AG04450 (cell line): ENCODE measurements around the gene C1D. TPM values are rescaled to one million over a fixed set of nuclear protein-coding genes. Genes with fewer than 3 reads are reported as not detected.

Experiments used
- CTCF ChIA-PET: fragments of 300-600, 350-600 bp; formaldehyde crosslinking; extraction: SDS; loops from one replicate; lab custom pipeline; 2022; ENCODE audit warnings: antibody characterized with exemption, inconsistent platforms; lab: Charles Lee
- POLR2A ChIA-PET: fragments of 350-600 bp; formaldehyde crosslinking; extraction: SDS; loops from one replicate; lab custom pipeline; 2021; ENCODE audit warnings: antibody characterized with exemption, inconsistent platforms; lab: Yijun Ruan, JAX
- DNase-seq: peaks from one replicate; pipeline ENCODE4 v3.0.0-alpha.2; 2011; ENCODE audit warnings: low read depth, low spot score
- H3K27ac ChIP-seq: one replicate; pipeline ENCODE4 v1.5.1; 2012; ENCODE audit warnings: low read depth, low read length, control low read depth
- H3K27me3 ChIP-seq: one replicate; pipeline ENCODE4 v1.6.0; 2012; ENCODE audit warnings: low read length; ENCODE audit not compliant: control insufficient read depth, insufficient read depth
- H3K4me3 ChIP-seq: 2 replicates; pipeline ENCODE4 v1.5.1; 2011; ENCODE audit warnings: mild to moderate bottlenecking, low read depth, low read length, control low read depth
- H3K9me3 ChIP-seq: 2 replicates; pipeline ENCODE4 v1.5.1; 2012; ENCODE audit warnings: low read length; ENCODE audit not compliant: control insufficient read depth, insufficient read depth
- CTCF ChIP-seq: IDR thresholded peaks from 2 replicates; pipeline ENCODE4 v1.5.1; 2011; ENCODE audit warnings: low read depth, low read length, control low read depth, inconsistent platforms
- polyA plus RNA-seq: library from polyadenylated mRNA; depleted of rRNA; stranded (reverse); fragments of >200 nt; gene quantifications from 2 replicates; pipeline ENCODE4 v1.2.3, GENCODE V29; 2011

Gene C1D
- polyA plus RNA-seq, 1 experiment, result 45.7 TPM

DNA sequence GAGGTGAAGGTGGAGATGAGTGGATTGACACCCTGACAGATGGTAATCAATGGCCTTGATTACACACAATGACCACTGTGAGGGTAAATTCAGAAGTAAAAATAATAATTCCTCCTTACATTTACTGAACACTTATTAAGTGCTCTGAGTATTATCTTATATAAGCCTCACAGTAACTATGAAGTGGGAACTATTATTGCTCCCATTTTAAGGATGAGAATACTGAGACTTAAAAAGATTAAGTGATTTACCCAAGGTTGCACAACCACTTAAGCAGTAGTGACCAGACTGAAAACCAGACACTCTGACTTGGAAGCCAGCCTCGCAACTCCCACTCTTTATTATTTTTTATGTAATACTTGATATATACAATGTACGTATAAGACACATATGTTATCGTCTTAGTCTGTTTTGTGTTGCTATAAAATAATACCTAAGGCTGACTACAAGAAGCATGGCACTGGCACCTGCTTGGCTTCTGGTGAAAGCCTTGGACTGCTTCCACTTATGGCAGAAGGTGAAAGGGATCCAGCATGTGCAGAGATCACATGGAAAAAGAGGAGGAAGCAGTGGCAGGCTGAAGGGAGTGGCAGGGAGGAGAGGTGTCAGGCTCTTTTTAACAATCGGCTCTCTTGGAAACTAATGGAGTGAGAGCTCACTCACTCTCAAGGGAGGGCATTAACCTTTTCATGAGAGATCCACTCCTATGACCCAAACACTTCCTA is 41.5 kb upstream of the C1D start:
- Histone ChIP-seq H3K9me3 (no peaks in the 10 kb centered on the region), H3K27me3 (peaks cover 5% of the 10 kb centered on the region), H3K4me3 (no peak overlapping the region), H3K27ac (no peak overlapping the region)
- ChIA-PET POLR2A (no interaction called here), CTCF (no interaction called here)
- no peak for DNase-seq
- TF ChIP-seq CTCF, result no peak

- TF ChIP-seq CTCF, result no peak
- Histone ChIP-seq H3K27me3 (peaks cover 7% of the 10 kb centered on the region), H3K9me3 (no peaks in the 10 kb centered on the region), H3K4me3 (no peak overlapping the region), H3K27ac (no peak overlapping the region)
- CTCF ChIA-PET, result no interaction called here
- DNase-seq, result no peak
- POLR2A ChIA-PET, result no interaction called here
These were observed 40.9 kb upstream of the C1D start for GRCh38 chr2:68103709-68104055.

GRCh38 chr2:68103030-68103708 is 40.4 kb upstream of the C1D start:
- H3K27ac ChIP-seq, result no peak overlapping the region
- DNase-seq, result no peak
- TF ChIP-seq CTCF, result no peak
- ChIA-PET POLR2A (no interaction called here), CTCF (no interaction called here)
- no peak overlapping the region for H3K4me3 ChIP-seq
- H3K27me3 ChIP-seq, result peaks cover 7% of the 10 kb centered on the region
- no peaks in the 10 kb centered on the region for H3K9me3 ChIP-seq

DNA sequence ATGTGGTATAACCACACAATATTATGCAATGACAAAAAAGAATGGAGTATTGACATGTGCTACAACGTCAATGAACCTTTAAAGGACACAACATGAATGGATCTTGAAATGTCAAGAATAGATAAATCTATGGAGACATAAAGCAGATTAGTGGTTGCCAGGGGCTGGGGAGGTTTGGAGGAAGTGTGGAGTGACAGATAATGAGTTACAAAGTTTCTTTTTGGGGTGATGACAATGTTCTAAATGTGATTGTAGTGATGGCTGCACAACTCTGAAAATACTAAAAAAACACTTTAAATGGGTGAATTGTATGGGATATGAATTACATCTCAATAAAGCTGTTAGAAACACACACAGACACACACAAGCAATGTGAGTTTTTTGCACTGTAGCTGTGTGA is 37.4 kb upstream of the C1D start:
- Histone ChIP-seq H3K27ac (no peak overlapping the region), H3K27me3 (peaks cover 15% of the 10 kb centered on the region), H3K4me3 (no peak overlapping the region), H3K9me3 (no peaks in the 10 kb centered on the region)
- TF ChIP-seq CTCF, result no peak
- DNase-seq, result no peak
- ChIA-PET CTCF (no interaction called here), POLR2A (no interaction called here)

GRCh38 chr2:68099260-68099659 is 36.5 kb upstream of the C1D start:
- CTCF ChIA-PET, result no interaction called here
- no peak for DNase-seq
- no peak for TF ChIP-seq CTCF
- POLR2A ChIA-PET, result no interaction called here
- Histone ChIP-seq H3K27me3 (peaks cover 15% of the 10 kb centered on the region), H3K4me3 (no peak overlapping the region), H3K9me3 (no peaks in the 10 kb centered on the region), H3K27ac (no peak overlapping the region)
